HUES6 (cell line): ENCODE data around the gene DAZAP1.
A peak's percentile ranks its signal among the peaks of the same experiment; 100 is the strongest.

Experiments
- H3K27ac ChIP-seq: 2 replicates; pipeline ENCODE4 v1.7.0; 2013; ENCODE audit warnings: low read depth, mild to moderate bottlenecking, low read length, inconsistent platforms
- H3K27me3 ChIP-seq: 2 replicates; pipeline ENCODE4 v1.6.1; 2013; ENCODE audit warnings: low read length; ENCODE audit not compliant: control insufficient read depth, insufficient read depth
- H3K36me3 ChIP-seq: 2 replicates; pipeline ENCODE4 v1.6.1; 2013; ENCODE audit warnings: low read length; ENCODE audit not compliant: control insufficient read depth, insufficient read depth
- H3K4me1 ChIP-seq: 2 replicates; pipeline ENCODE4 v1.6.1; 2013; ENCODE audit warnings: low read length; ENCODE audit not compliant: control insufficient read depth, insufficient read depth
- H3K4me3 ChIP-seq: 2 replicates; pipeline ENCODE4 v1.5.1; 2013; ENCODE audit warnings: low read depth, low read length
- H3K9ac ChIP-seq: one replicate; pipeline ENCODE4 v1.6.1; 2013; ENCODE audit warnings: mild to moderate bottlenecking, low read length
- H3K9me3 ChIP-seq: 2 replicates; pipeline ENCODE4 v1.6.1; 2013; ENCODE audit warnings: low read depth, low read length; ENCODE audit not compliant: control insufficient read depth, insufficient read depth

Gene DAZAP1

DNA sequence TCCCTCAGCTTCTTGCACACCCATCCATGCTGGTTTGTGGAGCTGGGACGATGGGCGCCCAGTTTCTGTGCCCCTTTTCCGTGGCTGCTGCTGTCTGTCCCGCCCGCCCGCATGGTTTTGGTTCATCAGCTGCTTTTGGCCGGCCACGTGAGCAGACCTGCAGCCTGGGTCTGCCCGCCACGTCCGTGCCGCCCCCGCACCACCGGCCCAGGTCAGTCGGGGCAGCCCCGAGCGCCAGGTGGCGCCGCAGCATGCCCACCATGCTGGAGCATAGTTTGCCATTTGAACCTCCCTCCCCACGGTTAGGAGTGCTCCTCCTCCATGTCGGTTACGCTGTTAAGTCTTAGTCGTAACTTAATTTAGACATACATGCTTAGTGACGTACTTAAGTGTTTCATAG, 15.6 kb downstream of the DAZAP1 start:
- Histone ChIP-seq H3K4me3 (no peak overlapping the region), H3K27me3 (no peaks in the 10 kb centered on the region), H3K9me3 (no peaks in the 10 kb centered on the region), H3K4me1 (0 out of 2 replicates have a peak, but pooled peaks cover 9% of the 10 kb centered on the region), H3K36me3 (peaks cover 99% of the 10 kb centered on the region), H3K9ac (no peak overlapping the region), H3K27ac (no peak overlapping the region)

DNA sequence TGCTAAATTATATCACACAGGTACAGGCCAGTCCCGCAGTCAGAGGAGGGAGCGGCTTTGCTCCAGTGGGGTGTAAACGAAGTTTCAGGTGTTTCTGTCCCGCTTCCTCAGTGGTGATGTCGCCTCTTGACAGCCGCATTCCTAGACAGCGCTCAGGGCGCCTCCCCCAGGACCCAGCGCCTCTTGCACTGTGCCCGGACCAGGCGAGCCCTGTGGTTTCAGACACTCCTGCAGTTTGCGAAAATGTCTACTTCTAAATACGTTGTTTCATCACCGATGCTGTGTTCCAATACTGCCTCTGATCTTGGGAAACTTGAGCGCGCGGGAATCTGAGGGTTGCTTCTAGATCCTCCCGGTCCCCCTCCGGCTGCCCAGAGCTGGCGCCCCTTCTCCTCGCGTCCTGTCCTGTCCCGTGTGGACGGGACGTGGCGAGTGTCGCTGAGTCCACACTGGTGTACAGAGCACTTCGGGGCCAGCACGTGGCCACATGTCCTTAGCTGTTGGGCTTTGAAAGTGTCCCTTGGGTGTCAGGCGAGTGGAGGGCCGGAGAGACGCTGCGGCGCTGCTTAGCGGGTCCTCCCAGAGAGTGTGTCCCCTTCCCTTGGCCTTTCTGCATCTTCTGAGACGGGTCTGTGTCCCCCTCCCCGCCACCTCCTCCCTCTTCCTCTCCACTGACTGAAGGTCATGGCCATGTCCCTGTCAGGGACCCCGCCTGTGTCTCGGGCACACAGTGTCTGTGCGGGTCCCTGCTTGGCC, 16.2 kb downstream of the DAZAP1 start:
- Histone ChIP-seq H3K9ac (peak overlapping the region; percentile 32), H3K27me3 (no peaks in the 10 kb centered on the region), H3K27ac (no peak overlapping the region), H3K36me3 (peaks cover 98% of the 10 kb centered on the region), H3K4me1 (0 out of 2 replicates have a peak, but pooled peaks cover 9% of the 10 kb centered on the region), H3K9me3 (no peaks in the 10 kb centered on the region), H3K4me3 (no peak overlapping the region)

DNA sequence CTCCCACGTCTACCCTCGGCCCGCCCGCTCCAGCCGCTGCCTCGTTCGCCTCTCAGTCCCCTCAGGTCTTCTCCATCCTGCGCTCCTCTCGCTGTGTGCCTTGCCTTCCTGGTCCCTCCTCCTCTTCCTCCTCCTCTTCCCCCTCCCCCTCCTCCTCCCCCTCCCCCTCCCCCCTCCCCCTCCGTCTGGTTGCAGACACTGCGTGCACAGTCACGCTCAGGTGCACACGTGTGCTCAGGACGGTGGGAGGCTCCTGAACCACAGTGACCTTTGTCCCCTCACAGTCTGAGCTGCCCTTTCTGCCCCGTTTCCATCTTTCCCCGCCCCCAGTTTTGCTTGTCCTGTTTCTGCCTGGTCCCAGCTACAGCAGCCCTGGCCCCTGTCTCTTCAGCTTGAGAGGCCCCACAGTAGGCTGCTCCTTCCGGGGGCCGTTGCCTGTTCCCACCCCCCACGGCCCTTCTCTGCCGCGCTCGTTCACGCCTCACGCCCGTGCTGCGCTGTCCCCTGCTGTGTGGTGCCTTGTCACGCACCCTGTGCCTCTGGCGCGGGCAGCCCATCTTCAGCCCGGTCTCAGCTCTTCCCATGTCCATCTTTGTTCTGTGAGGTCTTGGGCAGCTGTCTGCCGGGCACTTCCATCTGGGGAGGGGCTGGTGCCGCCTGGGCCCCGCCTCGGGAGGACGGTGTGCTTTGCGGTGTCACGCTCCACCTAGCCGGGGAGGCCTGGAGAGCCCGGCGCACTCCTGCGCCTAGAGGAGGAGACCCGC, 17.0 kb downstream of the DAZAP1 start:
- Histone ChIP-seq H3K27ac (no peak overlapping the region), H3K9ac (no peak overlapping the region), H3K4me3 (no peak overlapping the region), H3K4me1 (0 out of 2 replicates have a peak, but pooled peaks cover 9% of the 10 kb centered on the region), H3K9me3 (no peaks in the 10 kb centered on the region), H3K27me3 (no peaks in the 10 kb centered on the region), H3K36me3 (peaks cover 98% of the 10 kb centered on the region)

DNA sequence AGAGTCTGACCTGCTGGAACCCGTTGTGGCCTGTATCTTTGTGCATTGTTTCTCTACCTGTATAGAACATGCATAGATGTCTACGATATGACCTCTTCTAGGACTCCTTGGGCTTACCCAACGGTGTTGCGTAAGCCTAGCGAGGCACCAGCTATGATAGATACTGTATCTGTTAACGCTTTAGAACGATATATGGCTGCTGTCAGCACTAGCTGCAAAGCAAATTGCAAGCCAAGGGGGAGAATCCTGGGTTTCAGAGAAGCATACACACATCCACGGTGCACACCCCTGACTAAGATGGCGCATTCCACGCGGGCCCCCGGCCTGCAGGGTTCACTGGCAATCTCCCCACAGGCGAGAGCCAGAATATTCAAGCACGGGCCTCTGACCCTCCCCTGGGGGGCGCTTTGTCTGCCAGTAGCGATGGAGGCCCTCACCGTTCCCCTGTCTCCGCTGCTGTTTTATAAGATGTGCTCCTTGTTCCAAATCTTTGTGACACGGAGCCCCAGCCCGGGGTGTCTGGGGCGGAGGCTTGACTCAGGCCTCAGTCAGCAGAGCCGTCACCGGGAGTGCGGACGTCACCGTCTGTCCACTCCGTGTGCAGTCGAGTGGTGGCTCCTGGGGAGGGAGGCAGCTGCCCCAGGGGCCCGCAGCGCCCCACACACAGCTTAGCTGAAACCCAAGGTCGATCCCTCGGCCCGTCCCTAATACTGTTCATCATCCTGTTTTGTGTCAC, 17.9 kb downstream of the DAZAP1 start:
- Histone ChIP-seq H3K4me3 (no peak overlapping the region), H3K27ac (no peak overlapping the region), H3K9ac (no peak overlapping the region), H3K4me1 (0 out of 2 replicates have a peak, but pooled peaks cover 9% of the 10 kb centered on the region), H3K27me3 (no peaks in the 10 kb centered on the region), H3K9me3 (no peaks in the 10 kb centered on the region), H3K36me3 (peaks cover 98% of the 10 kb centered on the region)

DNA sequence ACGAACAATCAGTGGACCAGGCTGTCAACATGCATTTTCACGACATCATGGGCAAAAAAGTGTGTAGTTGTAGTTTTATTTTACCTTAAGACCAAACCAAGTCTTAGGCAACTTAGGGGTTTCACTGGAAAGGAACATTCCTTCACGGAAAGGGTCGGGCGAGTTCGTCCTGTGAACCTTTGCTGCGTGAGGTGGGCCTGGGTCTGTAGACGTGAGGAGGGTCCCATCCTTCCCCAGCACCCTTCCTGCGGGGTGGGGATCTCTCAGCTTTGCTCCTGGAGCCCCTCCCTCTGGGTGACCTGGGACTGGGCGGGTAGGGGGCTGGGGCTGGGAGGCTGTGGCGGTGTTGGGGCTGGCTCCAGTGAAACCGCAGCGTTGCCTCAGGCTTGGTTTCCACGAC, 18.5 kb downstream of the DAZAP1 start:
- H3K27me3 ChIP-seq: no peaks in the 10 kb centered on the region
- no peak overlapping the region for H3K4me3 ChIP-seq
- H3K9me3 ChIP-seq: no peaks in the 10 kb centered on the region
- H3K27ac ChIP-seq: no peak overlapping the region
- H3K36me3 ChIP-seq: peaks cover 95% of the 10 kb centered on the region
- H3K4me1 ChIP-seq: 0 out of 2 replicates have a peak, but pooled peaks cover 9% of the 10 kb centered on the region
- no peak overlapping the region for H3K9ac ChIP-seq

DNA sequence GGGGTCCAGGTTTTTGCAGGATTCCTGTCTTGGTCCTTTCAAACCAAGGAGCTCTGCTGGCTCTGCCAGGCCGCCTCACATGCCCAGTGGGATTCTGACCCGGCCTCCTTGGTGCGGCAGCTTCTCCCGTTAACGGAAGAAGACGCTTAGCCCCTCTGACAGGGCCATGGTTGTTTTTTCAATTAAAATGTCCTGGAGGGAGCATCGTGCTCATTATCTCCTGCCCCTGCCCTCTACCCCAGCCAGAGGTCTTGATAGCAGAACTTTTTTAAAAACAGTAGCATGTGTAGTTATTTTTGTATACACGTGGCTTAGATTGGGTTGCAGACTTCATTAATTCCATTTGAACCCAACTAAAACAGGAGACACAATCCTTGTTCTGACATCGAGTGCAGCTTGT, 19.4 kb downstream of the DAZAP1 start:
- Histone ChIP-seq H3K9me3 (no peaks in the 10 kb centered on the region), H3K4me3 (no peak overlapping the region), H3K27me3 (no peaks in the 10 kb centered on the region), H3K36me3 (peaks cover 92% of the 10 kb centered on the region), H3K9ac (no peak overlapping the region), H3K27ac (no peak overlapping the region), H3K4me1 (0 out of 2 replicates have a peak, but pooled peaks cover 9% of the 10 kb centered on the region)

DNA sequence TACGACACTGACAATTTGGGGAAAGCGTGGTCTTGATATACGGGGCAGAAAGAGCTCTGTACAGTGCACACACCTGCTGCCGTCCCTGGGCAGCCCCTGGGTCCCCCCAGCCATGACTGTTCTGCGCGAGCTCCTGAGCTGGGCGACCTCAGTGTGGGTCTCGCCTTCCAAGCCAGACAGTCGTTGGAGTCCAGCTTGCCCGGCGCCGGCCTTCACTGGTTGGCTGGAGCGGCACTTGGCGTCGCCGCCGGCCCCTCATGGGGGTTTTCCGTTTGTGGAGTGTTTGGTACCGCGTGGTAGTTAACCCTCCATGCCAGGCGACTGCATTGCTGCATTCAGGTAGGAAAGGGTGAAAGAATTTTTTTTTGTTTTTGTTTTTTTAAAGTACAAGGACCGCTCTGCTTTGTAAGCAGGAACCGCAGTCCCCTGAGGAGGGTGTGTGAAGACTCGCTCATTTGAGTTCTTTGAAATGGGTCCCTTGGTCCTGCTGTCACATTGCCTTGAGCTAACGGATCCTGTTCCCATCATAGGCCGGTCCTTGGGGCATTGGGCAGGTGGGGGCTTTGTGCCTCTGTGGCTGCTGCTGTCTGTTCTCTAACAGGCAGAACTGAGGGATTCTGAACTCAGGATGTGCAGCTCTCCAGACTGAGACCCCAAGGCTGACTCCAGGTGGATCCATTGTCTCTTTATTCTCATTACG, 20.0 kb downstream of the DAZAP1 start:
- Histone ChIP-seq H3K4me1 (0 out of 2 replicates have a peak, but pooled peaks cover 9% of the 10 kb centered on the region), H3K4me3 (no peak overlapping the region), H3K36me3 (peaks cover 92% of the 10 kb centered on the region), H3K27me3 (no peaks in the 10 kb centered on the region), H3K9ac (no peak overlapping the region), H3K27ac (no peak overlapping the region), H3K9me3 (no peaks in the 10 kb centered on the region)

DNA sequence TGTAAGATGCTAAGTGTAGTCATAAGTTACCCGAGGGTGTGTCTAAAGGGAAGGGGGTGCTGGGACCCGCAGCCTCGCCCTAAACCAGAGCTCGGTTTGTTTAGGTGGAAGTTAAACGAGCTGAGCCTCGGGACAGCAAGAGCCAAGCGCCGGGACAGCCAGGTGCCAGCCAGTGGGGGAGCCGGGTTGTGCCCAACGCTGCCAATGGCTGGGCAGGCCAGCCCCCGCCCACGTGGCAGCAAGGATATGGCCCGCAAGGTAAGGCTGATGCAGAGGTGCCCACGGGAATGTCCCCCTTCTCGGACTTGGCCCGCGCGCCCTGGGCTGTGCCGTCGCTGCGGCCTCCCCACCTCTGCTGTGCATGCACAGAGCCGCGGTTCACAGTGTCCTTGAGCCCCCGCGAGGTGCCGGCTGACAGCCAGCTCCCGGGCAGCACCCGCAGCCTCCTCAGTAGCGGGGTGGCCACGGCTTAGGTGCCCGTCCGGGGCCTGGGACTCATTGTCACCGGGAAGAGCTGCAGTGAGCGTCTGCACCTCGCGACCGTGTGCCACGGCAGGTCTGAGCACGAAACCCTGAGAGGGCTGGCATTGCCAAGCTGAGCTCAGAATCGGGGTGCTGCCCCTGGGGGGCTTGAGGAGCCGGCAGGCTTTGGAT, 21.5 kb downstream of the DAZAP1 start:
- Histone ChIP-seq H3K27ac (no peak overlapping the region), H3K36me3 (peaks cover 91% of the 10 kb centered on the region), H3K4me3 (no peak overlapping the region), H3K27me3 (no peaks in the 10 kb centered on the region), H3K4me1 (0 out of 2 replicates have a peak, but pooled peaks cover under 1% of the 10 kb centered on the region), H3K9me3 (no peaks in the 10 kb centered on the region), H3K9ac (no peak overlapping the region)

DNA sequence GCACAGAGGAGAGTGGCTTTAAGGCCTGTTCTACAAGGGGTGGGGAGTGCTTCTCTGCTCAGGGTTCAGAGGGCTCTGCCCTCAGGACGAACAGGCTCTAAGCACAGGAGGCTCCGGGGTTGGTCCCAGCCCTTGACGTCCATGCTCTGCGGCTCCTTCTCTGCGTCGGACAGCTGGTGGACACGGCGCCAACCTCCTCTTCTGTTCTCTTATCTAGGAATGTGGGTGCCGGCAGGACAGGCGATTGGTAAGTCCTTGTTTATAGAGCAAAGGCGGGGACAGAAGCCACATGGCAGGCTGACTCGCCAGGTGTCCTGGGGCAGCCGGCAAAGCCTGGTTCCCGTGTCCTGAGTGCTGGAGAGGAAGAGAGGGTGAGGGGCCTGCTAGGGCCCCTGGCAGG, 22.4 kb downstream of the DAZAP1 start:
- no peaks in the 10 kb centered on the region for H3K27me3 ChIP-seq
- no peaks in the 10 kb centered on the region for H3K4me1 ChIP-seq
- 0 out of 2 replicates have a peak overlapping the region, but pooled peaks have one; percentile 57 for H3K27ac ChIP-seq
- no peak overlapping the region for H3K9ac ChIP-seq
- H3K9me3 ChIP-seq: no peaks in the 10 kb centered on the region
- H3K36me3 ChIP-seq: peaks cover 92% of the 10 kb centered on the region
- H3K4me3 ChIP-seq: no peak overlapping the region

DNA sequence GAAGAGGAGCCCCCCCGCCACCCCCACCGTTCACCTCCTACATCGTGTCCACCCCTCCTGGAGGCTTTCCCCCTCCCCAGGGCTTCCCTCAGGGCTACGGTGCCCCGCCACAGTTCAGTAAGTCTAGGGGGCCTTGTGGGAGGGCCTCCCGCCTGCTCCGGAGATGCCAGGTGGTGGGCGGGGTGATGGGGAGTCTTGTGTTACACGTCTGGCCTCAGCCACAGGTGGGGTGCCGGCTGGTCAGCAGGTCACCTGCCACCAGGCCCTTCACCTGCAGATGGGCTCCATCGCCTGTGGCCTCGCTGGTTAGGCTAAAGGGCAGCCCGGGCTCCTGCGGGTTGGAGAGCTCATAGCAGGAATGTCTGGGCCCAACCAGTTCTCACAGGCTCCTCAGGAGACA, 22.9 kb downstream of the DAZAP1 start:
- H3K27me3 ChIP-seq: no peaks in the 10 kb centered on the region
- no peak overlapping the region for H3K27ac ChIP-seq
- H3K9ac ChIP-seq: no peak overlapping the region
- no peak overlapping the region for H3K4me3 ChIP-seq
- no peaks in the 10 kb centered on the region for H3K4me1 ChIP-seq
- peaks cover 87% of the 10 kb centered on the region for H3K36me3 ChIP-seq
- H3K9me3 ChIP-seq: no peaks in the 10 kb centered on the region
